ENCODE results near the gene LYSMD1. TPM values are rescaled to one million over a fixed set of nuclear protein-coding genes. Genes with fewer than 3 reads are reported as not detected.

Gene LYSMD1
- total and polyA plus RNA-seq, 2 of the 8 experiments (the other 6 are each of a cell fraction or from before 2014, with no cell fraction given) = 2.4 to 6.0 TPM

DNA sequence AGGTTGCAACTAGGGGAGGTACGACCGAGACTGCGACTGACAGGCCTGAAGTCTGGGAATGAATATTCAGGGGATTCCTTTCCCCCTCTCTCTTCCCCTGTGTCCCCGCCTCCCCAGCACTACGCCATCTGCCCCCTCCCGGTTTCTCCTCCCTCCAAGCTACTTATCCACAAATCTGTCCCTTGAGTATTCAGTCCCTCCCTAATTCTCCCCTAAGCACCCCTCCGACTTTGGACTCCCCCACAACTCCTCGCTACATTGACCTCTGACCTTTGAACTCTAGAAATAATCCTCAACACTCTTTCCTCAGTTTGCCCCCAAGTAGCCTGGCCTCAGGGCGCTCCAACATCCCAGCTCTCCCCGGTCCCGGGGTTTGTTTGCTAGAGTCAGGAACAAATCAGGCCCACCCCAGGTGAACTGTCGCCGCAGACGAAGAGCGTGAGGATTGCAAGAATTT, 393 bp downstream of the LYSMD1 start (continued):
- TF ChIP-seq CHD7 (IDR thresholded peaks at IDR 0.05; ENCODE audit: insufficient replicate concordance, low read length) (no peak), RNF2 (IDR thresholded peaks at IDR 0.05; ENCODE audit: borderline replicate concordance, low read depth, low read length, missing control alignments, poor library complexity, severe bottlenecking) (no peak), GTF2F1 (IDR thresholded peaks at IDR 0.05; ENCODE audit: borderline replicate concordance, low read depth, low read length) (no peak), NANOG (IDR thresholded peaks at IDR 0.05; ENCODE audit: insufficient read depth, low read depth, low read length, poor library complexity, severe bottlenecking) (no peak), YY1 (IDR thresholded peaks at IDR 0.05; ENCODE audit: low read depth, low read length) (no peak), CREB1 (IDR thresholded peaks at IDR 0.05) (no peak), SP1 (IDR thresholded peaks at IDR 0.05; ENCODE audit: low read depth, low read length) (peak; percentile 50; the same call in 1 of the 2 replicates), MAFK (IDR thresholded peaks at IDR 0.05; ENCODE audit: low read depth, low read length) (no peak), KDM4A (IDR thresholded peaks at IDR 0.05; ENCODE audit: low read depth, low read length, severe bottlenecking) (no peak)
- TF ChIP-seq, protein P1, sequence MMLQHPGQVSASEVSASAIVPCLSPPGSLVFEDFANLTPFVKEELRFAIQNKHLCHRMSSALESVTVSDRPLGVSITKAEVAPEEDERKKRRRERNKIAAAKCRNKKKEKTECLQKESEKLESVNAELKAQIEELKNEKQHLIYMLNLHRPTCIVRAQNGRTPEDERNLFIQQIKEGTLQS (IDR thresholded peaks at IDR 0.05; ENCODE audit: insufficient read depth, low read depth, low read length) = no peak
